ENCODE results near the gene TRPM7.
"Not testable (repeated sequence)": the region's sequence is repeated elsewhere in the genome, so short reads cannot be mapped to it uniquely, and the experiment has no call there.

The TRPM7 gene

DNA sequence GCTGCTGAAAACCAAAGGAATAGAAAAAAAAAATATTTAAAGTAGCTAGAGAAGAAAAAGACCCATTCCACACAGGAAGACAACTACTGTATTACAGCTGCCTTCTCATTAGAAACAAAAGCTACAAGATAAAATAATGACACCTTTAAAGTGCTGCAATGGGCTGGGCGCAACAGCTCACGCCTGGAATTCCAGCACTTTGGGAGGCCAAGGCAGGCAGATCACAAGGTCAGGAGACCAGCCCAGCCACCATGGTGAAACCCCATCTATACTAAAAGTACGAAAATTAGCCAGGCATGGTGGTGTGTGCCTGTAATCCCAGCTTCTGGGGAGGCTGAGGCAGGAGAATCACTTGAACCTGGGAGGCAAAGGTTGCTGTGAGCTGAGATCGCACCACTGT is 31.0 kb downstream of the TRPM7 start:
- no peak for DNase-seq (ENCODE audit: low read depth in 2 of 2)

GRCh38 chr15:50653156-50653743 is 33.3 kb downstream of the TRPM7 start:
- DNase-seq (ENCODE audit: low read depth in 2 of 2): no peak

GRCh38 chr15:50652671-50653070 is 33.9 kb downstream of the TRPM7 start:
- no peak for DNase-seq (ENCODE audit: low read depth in 2 of 2)

DNA sequence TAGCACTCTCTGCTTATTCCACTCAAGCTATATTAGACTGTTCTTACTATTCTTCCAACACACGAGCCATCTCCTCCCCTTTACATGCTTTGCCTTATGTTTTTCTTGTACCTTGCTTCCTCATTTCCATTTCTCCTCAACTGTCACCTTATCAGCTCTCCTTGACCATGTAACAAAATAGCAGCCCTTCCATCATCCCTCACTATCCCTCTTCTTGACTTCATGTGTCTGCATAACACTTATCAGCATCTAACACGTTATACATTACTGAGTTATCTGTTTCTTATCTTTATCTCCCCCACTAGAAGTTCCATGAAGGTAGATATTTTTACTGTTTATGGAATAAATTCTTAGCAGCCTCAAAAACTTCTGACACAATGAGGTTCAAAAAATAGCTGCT is 45.3 kb downstream of the TRPM7 start:
- DNase-seq (ENCODE audit: low read depth in 2 of 2): no peak

- DNase-seq (ENCODE audit: low read depth in 2 of 2): no peak
These were observed 50.5 kb downstream of the TRPM7 start for GRCh38 chr15:50636146-50636545.

GRCh38 chr15:50633653-50634052 is 52.9 kb downstream of the TRPM7 start:
- no peak for DNase-seq (ENCODE audit: low read depth in 2 of 2)

DNA sequence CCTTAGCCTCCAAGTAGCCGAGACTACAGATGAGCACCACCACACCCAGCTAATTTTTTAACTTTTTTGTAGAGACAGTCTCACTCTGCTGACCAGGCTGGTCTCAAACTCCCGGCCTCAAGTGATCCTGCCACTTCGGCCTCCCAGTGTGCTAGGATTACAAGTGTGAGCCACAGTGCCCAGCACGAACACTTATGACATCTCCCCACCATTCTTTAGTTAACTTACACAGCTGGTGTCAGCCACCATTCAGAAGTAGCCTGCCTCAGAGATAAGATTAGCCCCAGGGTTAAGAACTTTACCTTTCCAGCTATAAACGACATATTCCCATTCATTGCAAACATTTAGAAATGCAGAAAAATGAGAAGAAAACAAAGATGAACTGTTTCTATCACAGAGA is 58.2 kb downstream of the TRPM7 start:
- DNase-seq (ENCODE audit: low read depth in 2 of 2): no peak

DNA sequence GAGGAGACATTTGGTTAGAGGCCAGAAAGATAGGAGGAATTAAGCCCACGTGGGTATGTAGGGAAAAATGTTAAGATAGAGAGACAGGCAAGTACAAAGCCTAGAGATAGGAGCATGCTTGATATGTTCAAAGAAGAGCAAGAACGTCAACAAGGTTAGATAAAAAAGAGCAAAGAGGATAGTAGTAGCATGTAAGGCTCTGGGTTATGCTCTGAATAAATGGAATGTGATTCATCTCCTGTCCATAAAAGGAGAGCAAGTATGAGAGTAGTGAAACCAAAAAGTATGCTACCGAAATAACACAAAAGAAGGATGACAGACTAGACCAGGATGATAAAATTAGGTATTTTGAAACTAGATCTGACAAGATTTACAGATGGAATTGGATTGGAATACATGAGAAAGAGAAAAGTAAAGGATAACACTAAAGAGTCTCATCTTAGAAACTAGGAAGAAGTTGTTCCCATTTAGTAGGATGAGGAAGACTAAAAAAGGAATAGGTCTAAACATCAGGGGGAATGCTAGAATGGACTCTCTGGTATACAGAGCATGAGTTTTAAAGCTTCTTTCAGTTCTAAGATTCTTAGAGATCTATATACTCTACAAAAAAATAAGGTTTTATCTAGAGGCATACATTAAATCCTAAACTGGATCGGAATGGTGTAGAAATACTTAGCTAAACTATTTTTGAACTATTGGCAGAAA is 59.1 kb downstream of the TRPM7 start:
- DNase-seq (ENCODE audit: low read depth in 2 of 2): no peak

GRCh38 chr15:50624616-50625168 is 61.9 kb downstream of the TRPM7 start:
- no peak for DNase-seq (ENCODE audit: low read depth in 2 of 2)

DNA sequence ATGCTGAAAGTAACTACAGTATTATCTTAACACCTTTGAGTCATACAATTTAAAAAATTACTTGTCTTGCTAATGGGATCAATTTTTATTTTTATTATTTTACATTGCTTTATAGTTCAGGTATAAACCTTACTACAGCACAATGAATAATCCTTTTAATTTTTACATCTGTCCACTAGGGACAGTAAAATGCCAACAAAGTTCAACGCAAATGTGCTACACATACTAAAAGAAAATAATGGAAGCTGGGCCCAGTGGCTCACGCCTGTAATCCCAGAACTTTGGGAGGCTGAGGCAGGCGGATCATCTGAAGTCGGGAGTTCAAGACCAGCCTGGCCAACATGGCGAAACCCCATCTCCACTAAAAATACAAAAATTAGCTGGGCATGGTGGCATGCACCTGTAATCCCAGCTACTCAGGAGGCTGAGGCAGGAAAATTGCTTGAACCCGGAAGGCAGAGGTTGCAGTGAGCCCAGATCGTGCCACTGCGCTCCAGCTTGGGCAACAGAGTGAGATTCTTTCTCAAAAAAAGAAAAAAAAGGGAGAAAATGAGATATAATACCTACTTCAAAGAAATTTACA is 64.1 kb downstream of the TRPM7 start:
- not testable (repeated sequence) for DNase-seq (ENCODE audit: low read depth in 2 of 2)

GRCh38 chr15:50616960-50617359 is 69.6 kb downstream of the TRPM7 start:
- not testable (repeated sequence) for DNase-seq (ENCODE audit: low read depth in 2 of 2)

- DNase-seq (ENCODE audit: low read depth in 2 of 2): not testable (repeated sequence)
These were observed 70.0 kb downstream of the TRPM7 start for GRCh38 chr15:50616554-50616953.

GRCh38 chr15:50613600-50613999 is 73.0 kb downstream of the TRPM7 start:
- DNase-seq (ENCODE audit: low read depth in 2 of 2): no peak

GRCh38 chr15:50607129-50607528 is 79.5 kb downstream of the TRPM7 start:
- DNase-seq (ENCODE audit: low read depth in 2 of 2): no peak

DNA sequence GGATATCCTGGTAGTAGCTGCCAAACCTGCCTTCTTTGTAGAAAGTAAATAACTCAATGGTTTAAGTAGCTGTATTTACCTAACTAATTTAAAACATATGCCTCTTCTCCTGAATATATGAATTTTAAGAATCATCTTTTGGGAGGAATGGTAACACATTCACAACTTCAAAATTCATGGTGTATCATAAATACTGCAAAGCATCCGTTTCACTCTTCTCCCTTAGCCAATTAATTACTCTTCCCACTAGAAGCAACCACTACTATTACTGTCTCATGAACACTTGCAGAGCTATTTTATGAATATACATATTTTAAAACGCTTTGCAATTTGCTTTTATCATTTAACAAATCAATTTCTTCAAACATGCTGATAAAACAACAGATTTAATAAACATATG is 81.1 kb downstream of the TRPM7 start:
- DNase-seq (ENCODE audit: low read depth in 2 of 2): no peak

DNA sequence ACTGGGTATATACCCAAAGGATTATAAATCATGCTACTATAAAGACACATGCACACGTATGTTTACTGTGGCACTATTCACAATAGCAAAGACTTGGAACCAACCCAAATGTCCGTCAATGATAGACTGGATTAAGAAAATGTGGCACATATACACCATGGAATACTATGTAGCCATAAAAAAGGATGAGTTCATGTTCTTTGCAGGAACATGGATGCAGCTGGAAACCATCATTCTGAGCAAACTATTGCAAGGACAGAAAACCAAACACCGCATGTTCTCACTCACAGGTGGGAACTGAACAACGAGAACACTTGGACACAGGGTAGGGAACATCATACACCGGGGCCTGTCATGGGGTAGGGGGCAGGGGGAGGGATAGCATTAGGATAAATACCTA is 84.6 kb downstream of the TRPM7 start:
- DNase-seq (ENCODE audit: low read depth in 2 of 2): not testable (repeated sequence)

- no peak for DNase-seq (ENCODE audit: low read depth in 2 of 2)
These were observed 92.3 kb downstream of the TRPM7 start for GRCh38 chr15:50594311-50594710.

DNA sequence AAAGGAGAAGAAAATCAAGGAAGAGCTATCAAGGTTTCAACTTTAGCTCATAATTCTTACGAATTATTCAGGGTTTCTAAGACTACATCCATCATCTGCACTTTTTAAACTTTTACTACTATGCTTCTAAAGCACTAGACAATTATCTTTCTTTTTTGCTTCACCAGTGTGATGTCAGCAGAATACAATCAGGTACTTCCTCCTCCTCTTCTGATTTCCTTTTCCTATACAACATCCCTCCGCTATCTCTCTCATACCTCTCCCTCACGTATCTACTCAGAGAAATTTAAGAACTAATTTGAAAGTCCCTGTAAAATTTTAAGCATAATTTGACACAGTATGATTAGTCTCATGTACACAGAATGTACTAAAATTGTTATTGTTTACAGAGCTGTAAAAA is 92.8 kb downstream of the TRPM7 start:
- no peak for DNase-seq (ENCODE audit: low read depth in 2 of 2)

- no peak for DNase-seq (ENCODE audit: low read depth in 2 of 2)
These were observed 96.3 kb downstream of the TRPM7 start for GRCh38 chr15:50590288-50590687.

DNA sequence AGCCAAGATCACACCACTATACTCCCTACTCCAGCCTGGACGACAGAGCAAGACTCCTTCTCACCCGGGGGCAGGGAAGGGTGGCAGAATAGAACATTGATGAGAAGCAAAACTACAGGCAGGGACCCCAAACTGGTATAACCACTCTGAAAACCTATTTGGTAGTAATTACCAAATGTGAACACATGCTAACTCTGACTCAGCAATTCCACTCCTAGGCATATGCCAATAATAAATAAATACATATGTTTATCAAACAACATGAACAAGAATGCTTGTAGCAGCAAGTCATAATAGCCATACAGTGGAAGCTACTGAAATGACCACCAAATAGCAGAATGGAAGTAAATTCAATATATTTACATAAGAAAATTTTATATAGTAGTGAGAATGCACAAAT is 109.1 kb downstream of the TRPM7 start:
- no peak for DNase-seq (ENCODE audit: low read depth in 2 of 2)

DNA sequence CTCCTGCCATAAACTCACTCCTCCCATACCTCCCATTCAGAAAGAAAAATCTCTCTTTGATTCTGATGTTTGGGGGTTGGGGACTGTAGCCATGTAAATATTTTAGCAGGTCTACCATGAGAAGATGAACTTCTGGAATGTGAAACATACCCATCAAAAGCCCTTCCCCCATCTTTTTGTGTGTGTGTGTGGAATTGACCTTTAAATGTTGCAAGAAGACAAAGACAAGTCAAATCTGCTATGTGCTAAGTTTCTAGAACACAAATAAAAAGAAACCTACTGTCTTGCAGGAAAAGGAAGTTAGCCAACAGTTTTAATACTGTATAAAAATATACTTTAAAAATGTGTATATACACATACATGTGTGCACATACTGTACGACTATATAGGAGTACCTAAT is 110.4 kb downstream of the TRPM7 start:
- DNase-seq (ENCODE audit: low read depth in 2 of 2): no peak

DNA sequence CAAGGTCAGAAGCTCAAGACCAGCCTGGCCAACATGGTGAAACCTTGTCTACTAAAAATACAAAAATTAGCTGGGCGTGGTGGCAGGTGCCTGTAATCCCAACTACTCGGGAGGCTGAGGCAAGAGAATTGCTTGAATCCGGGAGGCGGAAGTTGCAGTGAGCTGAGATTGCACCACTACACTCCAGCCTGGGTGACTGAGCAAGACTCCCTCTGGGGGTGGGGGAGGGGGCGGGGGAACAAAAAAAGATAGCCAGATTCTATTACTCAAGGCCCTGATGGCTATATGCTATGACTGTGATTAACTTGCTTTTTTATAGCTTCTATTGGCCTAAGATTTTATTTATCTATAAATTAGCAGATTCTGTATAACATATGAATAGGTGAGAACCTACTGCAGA is 112.8 kb downstream of the TRPM7 start:
- not testable (repeated sequence) for DNase-seq (ENCODE audit: low read depth in 2 of 2)

- no peak for DNase-seq (ENCODE audit: low read depth in 2 of 2)
These were observed 122.8 kb downstream of the TRPM7 start for GRCh38 chr15:50563756-50564155.
